Measurements from ENCODE around the gene GOLGA1. TPM values are rescaled to one million over a fixed set of nuclear protein-coding genes. Genes with fewer than 3 reads are reported as not detected.

GOLGA1 gene
- total and polyA plus RNA-seq, 10 of the 15 experiments (the other 5 are each of a cell fraction or from before 2014, with no cell fraction given): 2.9 to 14.1 (median 8.1) TPM

DNA sequence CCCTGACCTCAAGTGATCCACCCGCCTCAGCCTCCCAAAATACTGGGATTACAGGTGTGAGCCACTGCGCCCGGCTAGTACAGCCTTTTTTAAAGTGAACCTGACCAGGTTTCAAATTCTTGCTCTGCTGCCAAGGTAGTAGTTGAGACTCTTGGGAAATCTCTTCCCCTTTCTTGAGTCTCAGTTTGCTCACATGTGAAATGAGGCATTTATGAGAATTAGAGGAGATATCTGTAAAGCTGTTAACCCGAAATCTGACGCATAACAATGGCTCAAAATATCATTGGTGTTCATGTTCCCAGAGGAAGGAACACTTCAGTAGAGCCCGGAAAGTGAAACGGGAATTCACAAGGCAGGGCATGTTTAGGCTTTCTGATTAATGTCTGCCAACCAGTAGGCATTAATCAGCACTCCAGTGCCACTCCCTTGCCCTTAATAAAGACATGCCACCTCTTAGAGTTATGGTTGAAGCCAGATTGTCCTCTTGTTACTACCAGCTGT, 77.5 kb downstream of the GOLGA1 start:
- FAIRE-seq (no peak), DNase-seq (ENCODE audit: low read depth, low spot score) (no peak), ATAC-seq (no peak)
- 55% methylated on average over 7 of the region's 7 CpGs for WGBS (ENCODE audit: insufficient coverage, insufficient replicate concordance, low lambda C conversion rate, missing lambda C conversion rate)
- Histone ChIP-seq H3K27me3 (replicated peaks in 1 of 2; ENCODE audit: control insufficient read depth in 2 of 2, insufficient read depth in 2 of 2, low read length in 1 of 2) (no peaks in the 10 kb centered on the region), H2AFZ (ENCODE audit: control insufficient read depth, low read depth, low read length) (peak overlapping the region; percentile 72), H3K4me1 (ENCODE audit: control insufficient read depth, insufficient read depth, low read length) (peaks cover 13% of the 10 kb centered on the region), H3K9me3 (replicated peaks; ENCODE audit: control insufficient read depth, insufficient read depth, low read length) (no peaks in the 10 kb centered on the region), H3K27ac (ENCODE audit: control insufficient read depth, insufficient read depth) (no peak overlapping the region; the same call in 1 of the 2 replicates), H3K9ac (ENCODE audit: control insufficient read depth, insufficient read depth, low read length) (0 out of 2 replicates have a peak overlapping the region, but pooled peaks have one; percentile 7), H3K4me2 (ENCODE audit: control insufficient read depth, insufficient read depth) (no peak overlapping the region), H4K20me1 (ENCODE audit: control insufficient read depth, insufficient read depth) (peaks cover 16% of the 10 kb centered on the region), H3K79me2 (ENCODE audit: control insufficient read depth, insufficient read depth, low read length) (peaks cover 47% of the 10 kb centered on the region), H3K4me3 (no peak overlapping the region), H3K36me3 (ENCODE audit: control insufficient read depth in 2 of 2, insufficient read depth in 2 of 2, low read length in 1 of 2) (peaks cover 14 to 15% of the 10 kb centered on the region in 2 experiments; a peak in 3 of 4 replicates)
- ChIA-PET RAD21 (ENCODE audit: unreplicated experiment) (interaction anchor here (1.3 to 4.1 kb wide), 5 partner anchors 9 to 90 kb away, joined by 3 to 29 read pairs (median 11); partner anchors contain the start of gene NR6A1), CTCF (interaction anchor here (3.7 to 26.5 kb wide), 3 partner anchors 9 to 88 kb away, joined by 27 to 575 read pairs (median 37); partner anchors contain the start of genes NR6A1, OLFML2A and WDR38), SMC1A (ENCODE audit: uncharacterized antibody, unreplicated experiment) (interaction anchor here (1.2 to 5.1 kb wide), 5 partner anchors 8 to 88 kb away, joined by 3 to 37 read pairs (median 4); partner anchors contain the start of gene WDR38), POLR2A (interaction anchor here (3.9 kb wide), 1 partner anchor 9 kb away, joined by 92 read pairs; no protein-coding TSS in a partner anchor)
- no TSS peak for BruUV-seq (replicated peaks)
- in situ Hi-C loops (cut with MboI) (loop anchor here (25.0 kb wide), 1 partner anchor 1951 kb away; the partner anchor contains the start of genes RC3H2 and ZBTB6), intact Hi-C loops (cut with micrococcal nuclease; ENCODE audit: unreplicated experiment) (loop anchor here (5.0 to 10.0 kb wide), 3 partner anchors 379 to 771 kb away; partner anchors contain the start of gene HSPA5)
- TF ChIP-seq IKZF2 (IDR thresholded peaks at IDR 0.05) (peak in 1 of 2 experiments; percentile 15; a peak in 1 of 4 replicates), RELB (IDR thresholded peaks at IDR 0.05; ENCODE audit: low read depth) (no peak), SPI1 (IDR thresholded peaks at IDR 0.05; ENCODE audit: borderline replicate concordance, insufficient read depth, low read depth, low read length) (peak; percentile 29; the same call in 1 of the 2 replicates)
